Hepatocyte (in vitro differentiated cells): ENCODE data around the gene SMAD3. TPM values are rescaled to one million over a fixed set of nuclear protein-coding genes. Genes with fewer than 3 reads are reported as not detected.

ENCODE experiments used
- DNase-seq: peaks from one replicate; pipeline ENCODE4 v3.0.0-alpha.2; 2016; ENCODE audit warnings: low spot score
- H2AFZ ChIP-seq: fragments of 200-600 bp; sonication (generic); 2 replicates; pipeline ENCODE4 v1.6.0; 2016; ENCODE audit warnings: antibody characterized with exemption, mild to moderate bottlenecking
- H3K27ac ChIP-seq: fragments of 200-600 bp; sonication (generic); 2 replicates; pipeline ENCODE4 v1.5.1; 2016; ENCODE audit warnings: mild to moderate bottlenecking
- H3K27me3 ChIP-seq: fragments of 200-600 bp; sonication (generic); 2 replicates; pipeline ENCODE4 v1.6.1; 2016
- H3K36me3 ChIP-seq: fragments of 200-600 bp; sonication (generic); replicated peaks from 2 replicates; pipeline ENCODE4 v1.5.1; 2016; ENCODE audit warnings: low read depth; ENCODE audit not compliant: insufficient read depth
- H3K4me1 ChIP-seq: fragments of 200-600 bp; sonication (generic); 2 replicates; pipeline ENCODE4 v1.5.1; 2016; ENCODE audit warnings: mild to moderate bottlenecking, moderate library complexity; ENCODE audit not compliant: insufficient read depth
- H3K4me2 ChIP-seq: fragments of 200-600 bp; sonication (generic); 2 replicates; pipeline ENCODE4 v1.6.0; 2016
- H3K4me3 ChIP-seq: fragments of 200-600 bp; sonication (generic); 2 replicates; pipeline ENCODE4 v1.5.1; 2016; ENCODE audit warnings: mild to moderate bottlenecking
- H3K79me2 ChIP-seq: fragments of 200-600 bp; sonication (generic); 2 replicates; pipeline ENCODE4 v1.6.0; 2017; ENCODE audit warnings: mild to moderate bottlenecking
- H3K9me2 ChIP-seq: fragments of 200-600 bp; sonication (generic); replicated peaks from 2 replicates; pipeline ENCODE4 v1.6.0; 2017; ENCODE audit warnings: mild to moderate bottlenecking; ENCODE audit not compliant: insufficient read depth
- H3K9me3 ChIP-seq: fragments of 200-600 bp; sonication (generic); 2 replicates; pipeline ENCODE4 v1.5.1; 2016; ENCODE audit warnings: low read depth, mild to moderate bottlenecking
- H4K20me1 ChIP-seq: fragments of 200-600 bp; sonication (generic); 2 replicates; pipeline ENCODE4 v1.6.0; 2016; ENCODE audit warnings: mild to moderate bottlenecking; ENCODE audit not compliant: insufficient read depth, poor library complexity, severe bottlenecking
- CTCF ChIP-seq: fragments of 200-600 bp; sonication (generic); IDR thresholded peaks from 2 replicates; pipeline ENCODE4 v1.5.1; 2016; ENCODE audit warnings: antibody characterized with exemption, mild to moderate bottlenecking; ENCODE audit not compliant: poor library complexity
- EZH2 ChIP-seq: fragments of 200-600 bp; sonication (generic); IDR thresholded peaks from 2 replicates; pipeline ENCODE4 v1.6.1; 2016; ENCODE audit warnings: antibody characterized with exemption, mild to moderate bottlenecking, borderline replicate concordance
- EZH2phosphoT487 ChIP-seq: fragments of 200-600 bp; sonication (generic); IDR thresholded peaks from one replicate; pipeline ENCODE4 v1.6.1; 2018; ENCODE audit warnings: antibody characterized with exemption, mild to moderate bottlenecking, low read depth, moderate library complexity; ENCODE audit not compliant: unreplicated experiment, severe bottlenecking
- WGBS: methylation state at CpG from one replicate; pipeline ENCODE4 v1.1.6; 2016; ENCODE audit warnings: low lambda C conversion rate; ENCODE audit errors: missing lambda C conversion rate; 5-methylcytosine and 5-hydroxymethylcytosine counted together
- polyA plus RNA-seq: library from polyadenylated mRNA; unstranded; fragments of >200 nt; fragmentation: Nextera tagmentation; extraction: Ambion mirVana; gene quantifications from 2 replicates; pipeline ENCODE4 v1.2.1, GENCODE V29; 2016
- total RNA-seq: library from RNA; depleted of rRNA; stranded (reverse); fragments of >200 nt; gene quantifications from 2 replicates; pipeline ENCODE4 v1.2.3, GENCODE V29; 2014

The SMAD3 gene
- total and polyA plus RNA-seq, 2 experiments from 2014 or later: 24.7 to 32.2 TPM

GRCh38 chr15:67216859-67217258, 151.5 kb downstream of the SMAD3 start:
- TF ChIP-seq EZH2 (no peak), CTCF (no peak), EZH2phosphoT487 (no peak)
- Histone ChIP-seq H4K20me1 (no peaks in the 10 kb centered on the region), H3K4me2 (no peak overlapping the region), H3K9me2 (no peaks in the 10 kb centered on the region), H3K36me3 (no peaks in the 10 kb centered on the region), H2AFZ (no peak overlapping the region), H3K27ac (no peak overlapping the region), H3K9me3 (no peaks in the 10 kb centered on the region), H3K4me3 (no peak overlapping the region), H3K4me1 (no peaks in the 10 kb centered on the region), H3K79me2 (no peaks in the 10 kb centered on the region), H3K27me3 (no peaks in the 10 kb centered on the region)
- DNase-seq: no peak

- H3K36me3 ChIP-seq: no peaks in the 10 kb centered on the region
- H3K9me2 ChIP-seq: no peaks in the 10 kb centered on the region
- H4K20me1 ChIP-seq: no peaks in the 10 kb centered on the region
- H3K27me3 ChIP-seq: no peaks in the 10 kb centered on the region
- no peaks in the 10 kb centered on the region for H3K4me1 ChIP-seq
- no peak overlapping the region for H3K27ac ChIP-seq
- H3K79me2 ChIP-seq: no peaks in the 10 kb centered on the region
- H3K4me3 ChIP-seq: no peak overlapping the region
- no peaks in the 10 kb centered on the region for H3K9me3 ChIP-seq
- H2AFZ ChIP-seq: no peak overlapping the region
- no peak for DNase-seq
- TF ChIP-seq EZH2 (no peak), EZH2phosphoT487 (no peak), CTCF (no peak)
- no peak overlapping the region for H3K4me2 ChIP-seq
These were observed 153.0 kb downstream of the SMAD3 start for GRCh38 chr15:67218428-67218827.

- H3K4me3 ChIP-seq: no peak overlapping the region
- H3K9me3 ChIP-seq: no peaks in the 10 kb centered on the region
- H3K9me2 ChIP-seq: no peaks in the 10 kb centered on the region
- H3K27ac ChIP-seq: no peak overlapping the region
- H3K4me1 ChIP-seq: no peaks in the 10 kb centered on the region
- no peaks in the 10 kb centered on the region for H4K20me1 ChIP-seq
- WGBS: 94% methylated on average over 2 of the region's 2 CpGs
- no peaks in the 10 kb centered on the region for H3K79me2 ChIP-seq
- DNase-seq: no peak
- TF ChIP-seq EZH2 (no peak), CTCF (no peak), EZH2phosphoT487 (no peak)
- no peaks in the 10 kb centered on the region for H3K27me3 ChIP-seq
- H2AFZ ChIP-seq: no peak overlapping the region
- H3K4me2 ChIP-seq: no peak overlapping the region
- no peaks in the 10 kb centered on the region for H3K36me3 ChIP-seq
These were observed 153.9 kb downstream of the SMAD3 start for GRCh38 chr15:67219288-67219687.

DNA sequence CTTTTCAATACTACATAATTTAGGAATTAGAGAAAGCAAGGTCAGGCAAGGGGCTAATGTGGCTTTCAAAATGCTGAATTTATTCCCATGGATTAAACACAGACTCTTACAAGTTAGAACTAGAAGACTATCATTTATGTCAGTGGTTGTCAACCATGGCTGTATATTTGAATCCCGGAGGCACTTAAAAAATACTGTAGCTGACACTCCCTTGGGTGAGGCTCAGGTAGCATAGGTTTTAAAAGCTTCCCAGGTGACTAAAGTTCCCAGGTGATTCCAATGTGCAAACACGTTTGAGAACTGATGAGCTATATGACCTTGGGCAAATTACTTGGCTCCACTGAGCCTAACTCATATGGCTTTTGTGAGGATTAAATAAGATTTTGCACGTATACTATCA, 159.5 kb downstream of the SMAD3 start:
- peak; percentile 7 for DNase-seq
- no peaks in the 10 kb centered on the region for H3K9me3 ChIP-seq
- no peak overlapping the region for H3K4me2 ChIP-seq
- no peak overlapping the region for H3K27ac ChIP-seq
- H3K27me3 ChIP-seq: no peaks in the 10 kb centered on the region
- H4K20me1 ChIP-seq: no peaks in the 10 kb centered on the region
- no peak for TF ChIP-seq CTCF
- no peak for TF ChIP-seq EZH2phosphoT487
- TF ChIP-seq EZH2: no peak
- H2AFZ ChIP-seq: no peak overlapping the region
- H3K4me1 ChIP-seq: no peaks in the 10 kb centered on the region
- H3K36me3 ChIP-seq: no peaks in the 10 kb centered on the region
- H3K79me2 ChIP-seq: no peaks in the 10 kb centered on the region
- WGBS: 64% methylated on average over 3 of the region's 3 CpGs
- no peaks in the 10 kb centered on the region for H3K9me2 ChIP-seq
- H3K4me3 ChIP-seq: no peak overlapping the region
